Epidermal melanocyte (primary cell): Measurements from ENCODE around the gene TBX2.
"Not testable (repeated sequence)": the region's sequence is repeated elsewhere in the genome, so short reads cannot be mapped to it uniquely, and the experiment has no call there.

Experiments used
- DNase-seq: peaks from one replicate; pipeline ENCODE4 v3.0.0; 2011; ENCODE audit warnings: low spot score; ENCODE audit not compliant: insufficient read length

TBX2 gene

DNA sequence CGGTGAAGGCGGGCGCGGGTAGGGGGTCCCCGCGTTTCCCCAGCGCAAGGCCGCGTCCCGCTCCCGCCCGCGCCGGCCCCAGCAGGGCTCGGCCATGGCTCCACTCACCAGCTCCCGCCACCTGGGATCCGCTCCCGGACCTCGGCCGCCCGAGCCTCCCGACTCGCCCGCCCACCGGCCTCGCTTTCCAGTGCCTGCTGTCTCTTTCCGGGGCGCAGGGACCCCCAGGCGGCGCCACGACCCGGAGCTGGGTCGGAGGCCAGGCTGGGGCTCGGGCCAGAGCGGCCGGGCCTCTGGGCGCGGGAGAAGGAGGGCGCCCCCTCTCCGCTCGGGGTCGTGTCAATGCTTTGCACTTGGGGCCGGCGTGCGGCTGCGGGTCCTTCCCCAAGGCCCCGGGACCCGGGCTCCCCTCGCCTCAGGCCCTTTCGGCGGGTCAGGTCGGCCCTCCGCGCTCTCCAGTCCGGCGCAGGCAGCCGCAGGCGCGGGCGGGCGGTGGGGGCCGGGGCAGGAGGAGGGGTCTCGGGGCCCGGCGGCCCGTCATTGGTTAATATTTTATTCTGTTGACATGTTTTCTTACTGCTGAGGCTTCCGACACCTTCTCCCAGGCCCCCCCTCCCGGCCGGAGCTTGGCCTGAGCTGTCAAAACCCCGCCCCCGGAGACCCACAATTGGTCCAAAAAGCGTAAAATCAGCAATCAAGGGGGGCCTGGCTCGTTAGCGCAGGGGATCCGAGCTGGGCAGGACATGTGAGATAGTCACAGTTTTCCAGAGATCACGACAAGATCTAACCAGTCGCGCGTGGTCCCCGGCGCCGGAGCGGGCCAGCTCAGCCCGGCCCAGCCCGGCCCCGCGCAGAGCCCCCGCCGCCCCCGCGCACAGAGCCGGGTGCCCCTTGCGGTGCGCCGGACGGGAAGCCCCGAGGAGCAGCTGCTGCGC is at the start of gene TBX2:
TSS of gene TBX2 (plus strand) at position 713 of the 935 bp plus-strand sequence. CDS start 334 bp downstream, outside the sequence.
- peak; percentile 100 for DNase-seq

DNA sequence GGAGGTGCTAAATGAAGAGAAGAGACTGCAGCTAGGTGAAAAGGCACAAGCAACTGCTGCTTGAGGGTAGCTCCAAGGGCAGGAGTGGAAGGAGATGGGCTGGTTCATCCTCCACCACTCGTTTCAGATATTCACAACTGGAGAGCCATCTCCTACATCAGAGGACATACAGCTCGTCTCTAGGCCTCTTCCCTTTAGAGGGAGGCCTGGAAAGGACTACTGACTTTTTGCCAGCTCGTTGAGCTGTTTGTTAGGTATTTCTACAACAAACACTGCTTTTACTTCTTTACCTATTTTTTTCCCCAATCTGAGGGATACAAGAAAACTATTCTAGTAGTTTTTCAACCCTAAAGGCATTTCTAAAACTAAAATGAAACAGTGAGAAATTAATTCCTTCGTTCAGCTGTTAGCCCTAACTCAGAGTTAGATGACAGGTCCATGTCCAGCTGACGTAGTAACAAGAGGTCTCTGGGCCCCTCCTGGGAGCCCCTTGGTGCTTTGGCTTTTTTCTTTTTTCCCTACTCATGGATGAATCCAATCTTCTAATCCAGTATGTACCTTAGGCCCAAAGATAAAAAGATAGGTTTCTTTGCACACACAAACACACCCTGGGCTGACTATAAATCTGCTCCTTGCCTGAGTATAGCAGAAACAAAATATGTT is 47.8 kb upstream of the TBX2 start:
- no peak for DNase-seq

DNA sequence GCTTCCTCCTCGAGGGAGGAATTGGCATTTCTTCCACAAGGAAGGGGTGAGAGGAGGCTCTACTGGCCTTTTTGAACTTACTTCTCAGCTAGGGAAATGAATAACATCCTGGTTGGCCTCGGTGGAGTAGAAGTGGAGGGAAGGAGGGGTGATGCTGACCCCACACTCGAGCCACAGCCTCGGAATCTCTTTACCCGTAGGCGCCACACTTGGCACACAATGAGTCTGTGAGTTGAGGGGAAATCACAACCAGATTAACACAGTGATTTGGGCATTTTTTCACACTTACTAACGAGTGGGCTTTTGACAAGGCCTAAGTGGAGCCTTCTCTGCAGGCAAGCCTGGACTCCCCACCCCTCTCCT is 47.3 kb upstream of the TBX2 start:
- no peak for DNase-seq

DNA sequence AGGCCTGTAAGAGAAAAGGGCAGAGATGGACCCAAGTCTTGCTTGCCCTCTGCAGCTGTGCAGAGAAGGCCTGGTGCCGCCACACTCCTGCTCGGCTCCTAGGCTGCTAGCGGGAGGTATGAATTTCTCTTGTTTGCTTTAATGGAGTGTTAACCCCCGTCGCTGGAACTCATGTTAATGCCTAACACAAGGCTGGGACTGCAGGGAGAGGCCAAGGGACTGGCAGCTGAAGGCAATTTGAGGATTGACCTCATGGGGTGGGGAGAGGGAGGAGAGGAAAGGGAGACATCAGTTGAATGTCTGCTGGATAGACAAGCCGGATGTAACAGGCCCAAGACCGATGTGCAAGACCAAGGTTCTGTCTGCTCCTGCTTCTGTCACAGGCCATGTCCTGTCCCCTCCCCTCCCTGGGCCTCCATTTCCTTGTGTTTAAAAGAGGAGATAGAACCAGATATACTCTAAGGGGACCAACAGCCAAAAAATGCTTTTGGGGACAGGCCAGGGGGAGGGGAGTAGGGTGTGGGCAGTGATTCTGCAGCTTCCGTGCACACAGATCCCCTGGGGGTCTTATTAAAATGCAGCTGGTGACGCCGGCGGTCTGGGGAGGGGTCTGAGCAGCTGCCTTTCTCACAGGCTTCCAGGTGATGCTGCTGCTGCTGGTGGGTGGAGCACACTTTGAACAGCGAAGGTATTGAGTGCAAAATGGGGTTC is 46.7 kb upstream of the TBX2 start:
- no peak for DNase-seq

- no peak for DNase-seq
Measured at GRCh38 chr17:61353615-61354014, 46.0 kb upstream of the TBX2 start.

- DNase-seq: no peak
Measured at GRCh38 chr17:61354895-61355874, 44.5 kb upstream of the TBX2 start.

GRCh38 chr17:61357061-61357460 is 42.6 kb upstream of the TBX2 start:
- not testable (repeated sequence) for DNase-seq

DNA sequence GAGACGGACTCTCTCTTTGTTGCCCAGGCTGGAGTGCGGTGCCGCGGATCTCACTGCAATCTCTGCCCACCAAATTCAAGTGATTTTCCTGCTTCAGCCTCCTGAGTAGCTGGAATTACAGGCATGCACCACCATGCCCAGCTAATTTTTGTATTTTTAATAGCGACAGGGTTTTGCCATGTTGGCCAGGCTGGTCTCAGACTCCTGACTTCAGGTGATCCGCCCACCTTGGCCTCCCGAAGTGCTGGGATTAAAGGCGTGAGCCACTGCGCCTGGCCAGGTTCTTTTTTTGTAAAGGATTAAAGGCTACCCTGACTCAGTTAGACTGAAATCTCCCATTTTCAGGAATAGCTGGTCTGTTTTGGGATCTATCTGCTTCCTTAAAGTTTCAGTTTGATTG is 40.1 kb upstream of the TBX2 start:
- not testable (repeated sequence) for DNase-seq

- DNase-seq: no peak
Measured at GRCh38 chr17:61360318-61360943, 39.2 kb upstream of the TBX2 start.

GRCh38 chr17:61361084-61361483 is 38.6 kb upstream of the TBX2 start:
- DNase-seq: no peak

- DNase-seq: no peak
Measured at GRCh38 chr17:61362396-61362795, 37.2 kb upstream of the TBX2 start.

DNA sequence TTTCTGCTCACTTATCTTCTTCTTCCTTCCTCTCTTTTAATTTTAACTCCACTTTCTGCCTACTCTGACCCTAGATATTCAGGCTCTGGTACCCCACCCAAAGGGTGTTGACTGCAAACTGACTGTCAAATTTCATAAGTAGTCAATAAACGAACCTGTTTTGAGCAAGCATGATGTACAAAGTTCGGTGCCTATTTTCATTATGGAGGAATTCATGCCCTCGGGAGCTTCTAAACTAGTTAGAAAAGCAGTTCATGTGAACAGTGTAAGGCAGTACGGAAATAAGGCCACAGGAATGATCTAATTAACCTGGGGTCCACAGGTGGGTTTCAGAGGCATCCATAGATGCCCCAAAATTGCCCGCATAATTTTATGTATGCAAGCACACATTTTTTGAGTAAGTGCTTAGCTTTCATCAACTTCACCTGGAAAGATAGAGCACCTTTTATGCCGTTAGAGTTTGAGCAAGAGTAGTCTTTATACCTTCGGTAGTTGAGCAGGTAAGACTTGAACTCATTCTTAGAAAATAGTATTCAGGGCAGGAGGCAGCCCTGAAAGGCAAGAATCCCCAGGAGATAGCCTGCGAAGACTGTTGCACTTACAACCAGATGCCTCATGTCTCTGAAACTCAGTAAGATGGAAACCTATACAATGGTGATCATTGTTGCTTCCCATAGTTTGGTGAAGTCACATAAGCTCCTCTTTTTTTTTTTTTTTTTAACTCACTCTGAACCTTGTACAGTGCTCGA is 36.6 kb upstream of the TBX2 start:
- DNase-seq: no peak

GRCh38 chr17:61363601-61364462 is 35.8 kb upstream of the TBX2 start:
- DNase-seq: no peak

DNA sequence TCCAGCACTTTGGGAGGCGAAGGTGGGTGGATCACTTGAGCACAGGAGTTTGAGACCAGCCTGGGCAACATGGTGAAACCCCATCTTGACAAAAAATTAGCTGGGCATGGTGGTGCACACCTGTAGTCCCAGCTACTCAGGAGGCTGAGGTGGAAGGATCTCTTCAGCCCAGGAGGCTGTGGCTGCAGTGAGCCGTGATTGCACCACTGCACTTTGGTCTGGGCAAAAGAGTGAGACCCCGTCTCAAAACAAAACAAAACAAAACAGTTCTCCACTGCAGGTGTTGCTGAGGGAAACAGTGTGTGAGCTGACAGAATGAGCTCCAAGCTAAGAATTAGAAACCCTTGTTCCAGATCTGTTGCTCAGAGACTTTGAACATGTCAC is 35.2 kb upstream of the TBX2 start:
- no peak for DNase-seq

GRCh38 chr17:61366076-61366714 is 33.4 kb upstream of the TBX2 start:
- DNase-seq: no peak

DNA sequence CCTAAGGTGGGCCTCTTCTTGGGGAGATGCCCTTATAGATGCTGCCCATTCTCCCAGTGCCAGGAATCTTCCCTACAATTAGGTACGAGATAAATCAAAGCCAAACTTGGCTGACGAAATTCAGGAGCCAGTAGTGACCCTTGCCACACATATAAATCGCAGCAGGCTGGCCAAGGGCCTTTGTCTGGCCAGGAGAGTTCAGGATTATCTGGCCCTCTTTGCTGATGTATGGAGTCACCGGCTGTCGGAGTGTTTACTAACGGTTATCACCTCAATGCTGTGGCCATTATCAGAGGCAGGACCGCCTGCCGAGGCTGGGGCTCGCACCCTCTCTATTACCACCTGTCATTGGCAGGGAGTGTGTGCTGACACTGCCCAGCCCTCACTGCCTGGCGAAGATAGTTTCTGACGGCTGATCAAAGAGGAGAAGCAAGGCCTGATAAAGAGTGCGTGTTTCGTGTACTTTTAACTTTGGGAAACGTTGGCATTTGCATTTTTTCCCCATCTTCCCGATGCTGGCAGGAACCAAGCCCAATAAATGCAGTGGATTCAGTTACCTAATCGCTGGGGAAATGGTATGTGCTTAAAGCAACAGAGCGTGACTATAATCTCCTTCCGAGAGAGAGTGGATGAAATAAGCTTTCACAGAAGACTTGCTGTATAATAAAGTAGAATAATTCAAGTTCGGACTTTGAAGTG is 32.8 kb upstream of the TBX2 start:
- no peak for DNase-seq

DNA sequence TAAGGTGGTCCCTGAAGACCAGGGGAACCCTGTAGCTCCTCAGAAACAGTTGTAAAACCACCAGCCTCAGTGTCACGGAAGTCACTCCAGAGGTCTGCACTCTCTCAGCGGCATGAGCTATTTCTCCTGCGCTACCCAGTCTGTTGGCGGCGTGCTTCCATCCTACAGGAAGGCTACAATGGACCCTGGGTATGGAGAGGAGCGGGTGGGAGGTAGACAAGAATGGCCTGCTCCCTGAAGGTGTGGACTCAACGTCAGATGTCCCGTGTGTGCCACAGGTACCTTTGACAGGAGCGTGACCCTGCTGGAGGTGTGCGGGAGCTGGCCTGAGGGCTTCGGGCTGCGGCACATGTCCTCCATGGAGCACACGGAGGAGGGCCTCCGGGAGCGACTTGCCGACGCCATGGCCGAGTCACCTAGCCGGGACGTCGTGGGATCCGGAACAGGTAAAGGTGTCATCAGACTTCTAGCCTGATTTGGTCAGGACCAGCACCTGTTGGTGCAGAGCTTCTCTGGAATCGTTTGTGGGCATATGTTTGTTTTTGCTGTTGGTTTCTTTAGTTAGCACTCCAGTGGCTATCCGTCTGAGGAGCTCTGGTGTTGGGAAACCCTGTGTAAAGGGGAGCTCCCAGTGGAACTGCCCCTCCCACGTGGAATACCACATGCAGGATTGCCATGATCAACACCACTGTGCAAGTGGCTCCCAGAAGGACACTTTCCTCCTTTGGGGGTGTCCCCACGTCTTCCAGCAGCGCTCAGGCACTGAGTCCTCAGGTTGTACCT is 31.4 kb upstream of the TBX2 start:
- no peak for DNase-seq
